Measurements from ENCODE around the gene NEURL1.
"Not testable (repeated sequence)": the region's sequence is repeated elsewhere in the genome, so short reads cannot be mapped to it uniquely, and the experiment has no call there.

NEURL1 gene

DNA sequence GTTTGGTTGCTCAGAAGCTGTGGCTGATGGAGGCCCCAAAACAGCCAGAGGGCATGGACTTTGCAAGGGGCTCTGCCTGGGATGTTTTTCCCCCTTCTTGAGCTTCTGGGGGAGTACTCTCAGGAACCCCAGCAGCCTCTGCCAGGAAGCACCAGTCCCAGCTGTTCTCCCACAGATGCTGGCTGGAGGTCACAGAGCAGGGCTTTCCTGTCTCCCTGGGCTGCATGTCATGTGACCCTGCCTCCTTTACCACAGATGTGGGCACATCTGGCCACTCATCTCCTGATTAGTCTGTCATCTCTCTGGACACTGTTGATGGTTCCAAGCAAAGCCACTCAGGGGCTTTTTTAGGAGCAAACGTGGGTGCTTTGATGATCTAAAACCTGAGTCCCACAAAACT is 136.7 kb downstream of the NEURL1 start:
- DNase-seq = no peak

DNA sequence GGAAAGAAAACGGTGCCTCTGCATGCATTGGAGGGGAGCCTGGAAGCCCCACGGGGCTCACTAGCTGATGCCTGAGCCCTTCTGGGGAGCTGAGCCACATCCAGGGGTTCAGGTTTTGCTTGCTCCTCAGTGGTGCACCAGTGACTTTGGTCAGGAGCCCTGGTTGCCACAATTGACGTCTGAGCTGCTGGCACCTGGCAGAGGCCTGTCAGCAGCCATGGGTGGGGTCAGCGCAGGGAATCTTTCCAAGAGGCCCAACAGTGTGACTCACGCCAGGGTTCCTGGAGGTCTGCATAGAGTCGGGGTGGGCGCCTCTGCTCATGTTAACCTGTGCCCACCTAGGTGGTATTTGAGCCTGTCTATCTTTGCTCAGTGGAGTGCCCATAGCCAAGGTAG is 138.7 kb downstream of the NEURL1 start:
- DNase-seq = no peak

DNA sequence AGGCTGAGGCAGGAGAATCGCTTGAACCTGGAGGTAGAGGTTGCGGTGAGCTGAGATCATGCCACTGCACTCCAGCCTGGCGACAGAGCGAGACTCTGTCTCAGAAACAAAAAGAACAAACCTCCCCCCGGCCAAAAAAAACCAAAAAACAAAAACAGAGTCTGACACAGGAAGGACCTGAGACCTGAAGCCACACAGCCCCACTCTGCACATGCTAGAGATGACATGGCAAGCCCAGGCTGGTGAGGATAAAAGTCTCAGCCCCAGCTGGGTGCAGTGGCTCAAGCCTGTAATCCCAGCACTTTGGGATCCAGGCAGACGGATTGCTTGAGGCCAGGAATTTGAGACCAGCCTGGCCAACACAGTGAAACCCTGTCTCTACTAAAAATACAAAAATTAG is 139.4 kb downstream of the NEURL1 start:
- not testable (repeated sequence) for DNase-seq

DNA sequence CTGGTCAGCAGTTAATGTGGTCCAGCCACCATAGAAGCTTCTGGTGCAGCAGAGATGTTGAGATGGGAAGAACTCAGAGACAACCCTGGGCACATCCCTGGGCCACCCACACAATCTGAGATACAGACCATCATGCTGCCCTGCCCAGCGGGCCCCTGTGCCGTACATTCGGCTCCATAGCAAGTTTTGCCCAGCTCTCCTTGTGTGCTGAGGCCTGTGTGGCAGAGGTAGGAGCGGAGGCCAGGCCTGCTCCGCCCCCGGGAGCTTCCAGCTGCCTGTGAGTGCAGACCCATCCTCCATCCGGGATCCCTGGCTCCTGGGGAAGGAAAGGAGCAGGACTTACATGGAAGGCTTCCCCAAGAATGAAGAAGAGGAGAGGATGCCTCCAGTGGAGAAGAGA is 140.3 kb downstream of the NEURL1 start:
- DNase-seq = no peak

DNA sequence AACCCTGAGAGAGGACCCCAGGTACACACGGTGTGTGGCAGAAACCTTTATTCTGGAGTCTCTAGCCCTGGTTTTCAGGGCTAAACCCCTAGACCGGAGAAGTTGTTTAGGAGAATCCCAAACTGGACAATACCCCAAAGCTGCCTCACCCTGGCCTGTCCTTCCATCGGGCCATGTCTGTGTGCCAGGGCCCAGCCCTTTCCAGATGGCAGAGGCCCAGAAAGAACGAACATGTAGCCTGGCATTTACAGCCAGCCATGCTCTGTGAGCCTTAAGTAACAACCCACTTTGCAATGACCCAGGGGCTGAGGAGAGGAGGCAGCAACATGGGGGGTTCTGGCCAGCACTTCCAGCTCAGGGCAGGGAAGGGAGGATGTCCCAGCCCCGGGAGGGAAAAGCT is 142.1 kb downstream of the NEURL1 start:
- no peak for DNase-seq

DNA sequence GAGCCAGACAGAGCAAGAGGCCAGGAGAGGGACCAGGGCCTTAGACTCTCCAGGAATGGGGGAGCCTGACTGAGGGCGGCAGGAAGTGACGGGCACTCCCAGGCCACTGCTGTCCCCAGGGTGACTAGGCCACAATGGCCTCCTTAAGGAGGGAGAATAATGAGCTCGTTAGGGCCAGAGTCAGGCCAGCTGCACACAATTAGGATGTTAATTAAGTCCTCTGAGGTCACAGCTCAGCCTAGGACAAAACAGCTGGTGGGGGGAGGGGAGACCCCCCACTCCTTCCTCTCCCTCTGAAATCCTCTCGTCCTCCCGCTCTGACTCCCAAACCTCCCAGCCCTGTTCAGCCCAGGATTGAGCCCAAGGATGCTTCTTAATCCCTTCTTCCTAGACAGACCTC is 143.0 kb downstream of the NEURL1 start:
- no peak for DNase-seq

DNA sequence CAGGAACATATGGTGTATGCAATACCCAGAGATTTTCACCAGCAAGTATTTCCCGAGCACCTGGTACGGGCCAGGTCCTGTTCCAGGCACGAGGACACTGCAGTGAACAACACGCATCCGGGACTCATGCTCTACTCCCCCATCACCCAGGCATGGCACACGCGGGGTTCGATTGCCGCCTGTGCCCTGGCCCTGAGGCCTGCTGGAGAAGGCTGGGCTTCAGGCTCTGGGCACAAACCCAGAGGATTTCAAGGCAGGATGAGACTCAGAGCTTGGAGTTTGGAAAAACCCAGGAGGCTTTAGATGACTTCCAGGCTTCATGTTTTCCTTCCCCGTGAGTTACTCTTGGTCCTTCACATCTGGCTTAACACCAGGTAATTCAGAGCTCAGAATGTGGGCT is 143.5 kb downstream of the NEURL1 start:
- DNase-seq = no peak

DNA sequence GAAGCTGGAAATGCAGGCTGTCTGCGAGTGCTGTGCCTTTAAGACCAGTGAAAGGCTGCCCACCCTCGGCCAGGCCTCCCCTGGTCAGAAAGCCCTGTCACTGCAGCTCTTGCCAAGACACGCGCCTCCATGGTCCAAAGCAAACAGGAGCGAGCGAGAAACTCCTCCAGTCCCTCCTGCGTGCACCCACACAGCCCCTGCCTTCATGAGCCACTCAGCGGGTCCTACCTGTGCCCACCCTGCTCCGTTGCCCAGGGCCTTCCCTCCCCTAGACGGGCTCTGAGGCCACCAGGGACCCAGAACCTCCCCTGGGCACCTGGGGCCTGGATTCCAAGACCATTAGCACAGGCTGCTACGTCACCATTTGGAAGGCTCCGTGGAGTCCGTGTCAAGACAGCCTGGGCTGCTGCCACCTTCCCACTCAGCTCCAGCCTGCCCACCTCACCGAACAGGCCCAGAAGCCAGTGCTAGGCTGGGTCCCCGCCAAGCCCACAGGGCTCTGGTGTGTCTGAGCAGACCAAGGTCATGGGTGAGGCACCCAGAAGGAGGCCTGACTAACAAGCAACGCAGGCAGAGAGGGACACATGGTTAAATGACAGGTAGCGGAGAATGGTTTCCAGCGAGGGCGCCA is 144.5 kb downstream of the NEURL1 start:
- DNase-seq = no peak

DNA sequence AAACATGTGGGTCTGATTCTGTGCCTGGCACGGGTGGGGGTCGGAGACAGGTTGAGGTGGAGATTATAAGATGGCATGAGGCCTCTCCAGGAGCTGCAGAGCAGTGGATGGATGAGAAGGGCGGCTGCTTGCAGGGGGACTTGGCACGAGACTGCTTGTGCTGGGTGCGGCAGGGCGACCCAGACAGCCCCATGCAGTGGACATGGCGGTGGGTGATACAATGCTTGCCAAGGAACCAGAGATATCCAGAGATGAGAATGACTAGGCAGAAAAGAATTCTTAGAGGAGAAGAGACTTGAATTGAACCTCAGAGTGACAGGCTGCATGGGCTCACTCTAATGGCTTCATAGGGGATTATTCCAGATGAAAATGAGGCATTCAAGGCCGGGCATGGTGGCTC is 145.4 kb downstream of the NEURL1 start:
- DNase-seq = no peak

DNA sequence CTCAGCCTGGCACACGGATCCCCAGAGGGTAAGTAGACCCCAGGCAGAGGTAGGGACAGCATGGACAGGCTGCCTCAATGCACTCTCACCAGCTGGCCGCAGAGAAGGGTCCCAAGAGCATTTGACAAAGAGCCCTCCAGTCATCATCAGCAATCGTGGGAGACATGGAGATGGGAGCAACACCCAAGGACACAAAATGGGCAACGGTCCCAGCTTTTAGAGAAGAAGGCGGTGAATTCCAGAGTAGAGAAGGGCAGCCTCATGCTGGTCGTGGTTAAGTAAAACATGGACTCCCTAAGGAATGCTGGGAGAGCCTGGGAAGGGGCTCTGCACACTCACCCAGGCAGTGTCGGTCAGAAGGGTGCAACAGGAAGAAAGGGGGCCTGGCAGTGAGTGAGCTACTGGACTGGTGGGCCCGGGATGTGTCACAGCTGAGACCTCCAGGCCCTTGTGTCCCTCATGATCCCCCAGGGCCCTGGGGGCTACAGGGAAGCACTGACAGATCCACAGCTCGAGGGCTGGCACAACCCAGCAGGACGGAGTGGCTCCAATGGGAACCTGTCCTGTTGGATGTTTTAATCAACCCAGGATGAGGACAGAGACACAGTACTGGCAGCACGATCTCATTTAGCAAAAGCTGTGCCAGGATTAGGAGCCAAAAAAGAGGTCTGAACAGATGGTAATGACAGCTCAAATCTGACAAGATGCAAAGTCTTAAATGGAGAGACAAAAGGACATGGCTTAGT is 147.1 kb downstream of the NEURL1 start:
- no peak for DNase-seq

DNA sequence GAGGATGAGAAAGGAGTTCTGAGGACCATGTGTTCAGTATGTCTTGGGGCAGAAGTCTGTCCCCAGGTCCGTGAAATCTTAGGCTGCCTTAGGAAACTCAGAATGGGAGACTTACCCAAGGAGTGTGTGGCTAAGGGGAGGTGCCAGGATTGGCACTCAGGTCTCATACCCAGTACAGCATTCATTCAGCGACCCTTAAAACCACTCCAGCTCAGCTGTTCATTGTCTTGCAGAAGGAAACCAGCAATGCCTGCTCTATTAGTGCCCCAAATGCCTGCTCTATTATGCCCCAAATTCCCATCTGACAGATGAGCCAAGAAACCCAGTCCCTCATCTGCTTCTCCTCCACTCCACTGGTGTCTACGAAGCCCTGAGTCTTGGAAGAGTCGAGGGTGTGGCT is 147.8 kb downstream of the NEURL1 start:
- no peak for DNase-seq

All from amniotic stem cell (primary cell).